H9 (cell line): ENCODE measurements around the gene CHD3. TPM values are rescaled to one million over a fixed set of nuclear protein-coding genes. Genes with fewer than 3 reads are reported as not detected.

ENCODE experiments used
- DNase-seq: peaks from one replicate; pipeline ENCODE4 v3.0.0-alpha.2; 2017
- H2AFZ ChIP-seq: one replicate; pipeline ENCODE4 v1.6.1; 2013; ENCODE audit warnings: mild to moderate bottlenecking, low read length, control low read depth, moderate library complexity
- H2AK5ac ChIP-seq: 2 replicates; pipeline ENCODE4 v1.6.1; 2013; ENCODE audit warnings: low read length, control low read depth, mixed read lengths; ENCODE audit not compliant: insufficient read length
- H2BK120ac ChIP-seq: one replicate; pipeline ENCODE4 v1.6.1; 2013; ENCODE audit warnings: low read depth, mild to moderate bottlenecking, low read length, control low read depth, inconsistent platforms; ENCODE audit not compliant: poor library complexity, severe bottlenecking
- H2BK12ac ChIP-seq: 2 replicates; pipeline ENCODE4 v1.6.1; 2013; ENCODE audit warnings: low read length, control low read depth, mixed read lengths, low read depth; ENCODE audit not compliant: insufficient read length
- H2BK15ac ChIP-seq: 2 replicates; pipeline ENCODE4 v1.6.1; 2013; ENCODE audit warnings: low read depth, low read length, control low read depth
- H2BK20ac ChIP-seq: one replicate; pipeline ENCODE4 v1.6.1; 2013; ENCODE audit warnings: low read depth, mild to moderate bottlenecking, low read length, control low read depth, inconsistent platforms; ENCODE audit not compliant: poor library complexity, severe bottlenecking
- H2BK5ac ChIP-seq: 2 replicates; pipeline ENCODE4 v1.6.1; 2013; ENCODE audit warnings: low read length, control low read depth, mixed read lengths; ENCODE audit not compliant: insufficient read length
- H3K14ac ChIP-seq: 2 replicates; pipeline ENCODE4 v1.6.1; 2013; ENCODE audit warnings: low read length, control low read depth; ENCODE audit not compliant: insufficient read depth
- H3K18ac ChIP-seq: 2 replicates; pipeline ENCODE4 v1.6.1; 2013; ENCODE audit warnings: low read depth, mild to moderate bottlenecking, mixed read lengths, low read length, control low read depth; ENCODE audit not compliant: insufficient read length
- H3K23ac ChIP-seq: 2 replicates; pipeline ENCODE4 v1.6.1; 2013; ENCODE audit warnings: low read length, control low read depth, mixed read lengths, low read depth; ENCODE audit not compliant: insufficient read length
- H3K23me2 ChIP-seq: 2 replicates; pipeline ENCODE4 v1.6.1; 2013; ENCODE audit warnings: low read depth, mild to moderate bottlenecking, mixed read lengths, low read length, control low read depth; ENCODE audit not compliant: insufficient read length, poor library complexity, severe bottlenecking
- H3K27ac ChIP-seq: 2 replicates; pipeline ENCODE4 v1.5.1; 2013; ENCODE audit warnings: low read length, control low read depth, mixed read lengths, low read depth; ENCODE audit not compliant: insufficient read length
- H3K27me3 ChIP-seq: 2 replicates; pipeline ENCODE4 v1.6.1; 2013; ENCODE audit warnings: low read length, control low read depth, inconsistent platforms; ENCODE audit not compliant: insufficient read depth
- H3K4ac ChIP-seq: 2 replicates; pipeline ENCODE4 v1.6.1; 2013; ENCODE audit warnings: low read depth, mild to moderate bottlenecking, control low read depth, inconsistent platforms, low read length, moderate library complexity
- H3K4me1 ChIP-seq: 2 replicates; pipeline ENCODE4 v1.6.1; 2013; ENCODE audit warnings: low read length, control low read depth, inconsistent platforms; ENCODE audit not compliant: insufficient read depth
- H3K4me2 ChIP-seq: 2 replicates; pipeline ENCODE4 v1.6.1; 2013; ENCODE audit warnings: low read length, control low read depth, mixed read lengths; ENCODE audit not compliant: insufficient read length, insufficient read depth
- H3K56ac ChIP-seq: 2 replicates; pipeline ENCODE4 v1.6.1; 2013; ENCODE audit warnings: low read depth, mild to moderate bottlenecking, mixed read lengths, low read length, control low read depth; ENCODE audit not compliant: insufficient read length
- H3K79me1 ChIP-seq: 2 replicates; pipeline ENCODE4 v1.6.1; 2013; ENCODE audit warnings: low read depth, mild to moderate bottlenecking, moderate library complexity, low read length, control low read depth, inconsistent platforms; ENCODE audit not compliant: insufficient read depth, poor library complexity, severe bottlenecking
- H3K79me2 ChIP-seq: 2 replicates; pipeline ENCODE4 v1.6.1; 2013; ENCODE audit warnings: low read length, control low read depth, inconsistent platforms; ENCODE audit not compliant: insufficient read depth
- H3K9ac ChIP-seq: 2 replicates; pipeline ENCODE4 v1.6.1; 2013; ENCODE audit warnings: low read length, control low read depth, mixed read lengths; ENCODE audit not compliant: insufficient read length; ENCODE audit errors: extremely low read depth
- H3K9me3 ChIP-seq: one replicate; pipeline ENCODE4 v1.6.1; 2013; ENCODE audit warnings: low read depth, low read length, inconsistent platforms; ENCODE audit not compliant: control insufficient read depth
- H3T11ph ChIP-seq: one replicate; pipeline ENCODE4 v1.6.1; 2013; ENCODE audit warnings: mild to moderate bottlenecking, low read length, control low read depth, inconsistent platforms
- H4K20me1 ChIP-seq: one replicate; pipeline ENCODE4 v1.6.1; 2013; ENCODE audit not compliant: control insufficient read depth, insufficient read length, insufficient read depth
- H4K5ac ChIP-seq: 2 replicates; pipeline ENCODE4 v1.6.1; 2013; ENCODE audit warnings: low read depth, mild to moderate bottlenecking, mixed read lengths, low read length, control low read depth; ENCODE audit not compliant: insufficient read length
- H4K8ac ChIP-seq: replicated peaks from 2 replicates; pipeline ENCODE4 v1.6.1; 2013; ENCODE audit warnings: low read length, control low read depth, mixed read lengths, low read depth; ENCODE audit not compliant: insufficient read length
- H4K91ac ChIP-seq: 2 replicates; pipeline ENCODE4 v1.6.1; 2013; ENCODE audit warnings: low read depth, mild to moderate bottlenecking, moderate library complexity, mixed read lengths, low read length, control low read depth; ENCODE audit not compliant: insufficient read length
- H3K27ac Mint-ChIP-seq, 3 experiments: 2 replicates in 2 of 3; 3 replicates in 1 of 3; pipeline ENCODE4 v1.8.0; 2020 to 2021; ENCODE audit warnings: mixed read lengths in 3 of 3, mild to moderate bottlenecking in 1 of 3, moderate library complexity in 1 of 3
- H3K27me3 Mint-ChIP-seq: 2 replicates; pipeline ENCODE4 v1.8.0; 2021; ENCODE audit warnings: low read depth, mild to moderate bottlenecking, moderate library complexity, mixed read lengths
- H3K36me3 Mint-ChIP-seq, 3 experiments: 2 replicates in 2 of 3; 3 replicates in 1 of 3; pipeline ENCODE4 v1.8.0; 2020 to 2021; ENCODE audit warnings: low read depth in 3 of 3, mixed read lengths in 3 of 3; ENCODE audit not compliant: insufficient read depth in 1 of 3
- H3K4me1 Mint-ChIP-seq, 2 experiments: 2 replicates each; pipeline ENCODE4 v1.8.0; 2020; ENCODE audit warnings: mixed read lengths in 2 of 2
- H3K4me3 Mint-ChIP-seq, 2 experiments: 2 replicates in 1 of 2; 3 replicates in 1 of 2; pipeline ENCODE4 v1.8.0; 2020 to 2021; ENCODE audit warnings: mild to moderate bottlenecking in 2 of 2, mixed read lengths in 2 of 2, moderate library complexity in 1 of 2
- H3K9me3 Mint-ChIP-seq, 2 experiments: 2 replicates in 1 of 2; 3 replicates in 1 of 2; pipeline ENCODE4 v1.8.0; 2020; ENCODE audit warnings: mild to moderate bottlenecking in 2 of 2, mixed read lengths in 2 of 2, moderate library complexity in 1 of 2
- WGBS: extraction: QIAGEN DNeasy Blood & Tissue Kit; methylation state at CpG from one replicate; pipeline ENCODE4 v1.1.7; 2013; ENCODE audit warnings: missing lambda C conversion rate, low lambda C conversion rate, mixed read lengths; ENCODE audit not compliant: insufficient read length; ENCODE audit errors: extremely low coverage; 5-methylcytosine and 5-hydroxymethylcytosine counted together
- total RNA-seq: library from RNA; stranded (reverse); gene quantifications from 2 replicates; pipeline ENCODE4 v1.2.1, GENCODE V29; 2021
- TF ChIP-seq, protein P1 (sequence below): fragments of 200-600 bp; sonication (generic); conservative IDR thresholded peaks from 3 replicates; pipeline ENCODE4 v1.8.0; 2021; ENCODE audit warnings: antibody characterized with exemption, mild to moderate bottlenecking

Gene CHD3
- total RNA-seq, 1 experiment from 2014 or later, result 33.2 TPM

GRCh38 chr17:7944326-7944725 lies 55.7 kb downstream of the CHD3 start:
- no peak overlapping the region for H3T11ph ChIP-seq
- no peaks in the 10 kb centered on the region for H3K4me1 ChIP-seq
- H4K91ac ChIP-seq, result no peak overlapping the region
- no peaks in the 10 kb centered on the region for H3K79me2 ChIP-seq
- H2BK5ac ChIP-seq, result no peak overlapping the region
- DNase-seq, result no peak
- WGBS, result no CpG with 5 or more reads among the region's 9 CpGs
- H3K56ac ChIP-seq, result no peak overlapping the region
- no peak overlapping the region for H2BK20ac ChIP-seq
- H2BK15ac ChIP-seq, result no peak overlapping the region
- Mint-ChIP-seq H3K4me3 (no peak overlapping the region), H3K27me3 (no peaks in the 10 kb centered on the region), H3K27ac (no peak overlapping the region), H3K9me3 (no peaks in the 10 kb centered on the region), H3K4me1 (no peaks in the 10 kb centered on the region), H3K36me3 (peaks cover 26 to 89% (median 86%) of the 10 kb centered on the region in 3 experiments; a peak in 6 of 7 replicates)
- H3K27me3 ChIP-seq, result no peaks in the 10 kb centered on the region
- H3K9me3 ChIP-seq, result no peaks in the 10 kb centered on the region
- no peak overlapping the region for H3K9ac ChIP-seq
- no peak overlapping the region for H2BK12ac ChIP-seq
- H2AK5ac ChIP-seq, result no peak overlapping the region
- TF ChIP-seq, protein P1, sequence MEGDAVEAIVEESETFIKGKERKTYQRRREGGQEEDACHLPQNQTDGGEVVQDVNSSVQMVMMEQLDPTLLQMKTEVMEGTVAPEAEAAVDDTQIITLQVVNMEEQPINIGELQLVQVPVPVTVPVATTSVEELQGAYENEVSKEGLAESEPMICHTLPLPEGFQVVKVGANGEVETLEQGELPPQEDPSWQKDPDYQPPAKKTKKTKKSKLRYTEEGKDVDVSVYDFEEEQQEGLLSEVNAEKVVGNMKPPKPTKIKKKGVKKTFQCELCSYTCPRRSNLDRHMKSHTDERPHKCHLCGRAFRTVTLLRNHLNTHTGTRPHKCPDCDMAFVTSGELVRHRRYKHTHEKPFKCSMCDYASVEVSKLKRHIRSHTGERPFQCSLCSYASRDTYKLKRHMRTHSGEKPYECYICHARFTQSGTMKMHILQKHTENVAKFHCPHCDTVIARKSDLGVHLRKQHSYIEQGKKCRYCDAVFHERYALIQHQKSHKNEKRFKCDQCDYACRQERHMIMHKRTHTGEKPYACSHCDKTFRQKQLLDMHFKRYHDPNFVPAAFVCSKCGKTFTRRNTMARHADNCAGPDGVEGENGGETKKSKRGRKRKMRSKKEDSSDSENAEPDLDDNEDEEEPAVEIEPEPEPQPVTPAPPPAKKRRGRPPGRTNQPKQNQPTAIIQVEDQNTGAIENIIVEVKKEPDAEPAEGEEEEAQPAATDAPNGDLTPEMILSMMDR, result no peak
- H3K27ac ChIP-seq, result no peak overlapping the region
- no peak overlapping the region for H4K5ac ChIP-seq
- H3K4ac ChIP-seq, result no peak overlapping the region
- no peaks in the 10 kb centered on the region for H3K23me2 ChIP-seq
- H4K8ac ChIP-seq, result no peak overlapping the region
- no peak overlapping the region for H3K14ac ChIP-seq
- no peaks in the 10 kb centered on the region for H4K20me1 ChIP-seq
- no peak overlapping the region for H3K23ac ChIP-seq
- H3K79me1 ChIP-seq, result no peaks in the 10 kb centered on the region
- H2BK120ac ChIP-seq, result no peak overlapping the region
- no peak overlapping the region for H3K18ac ChIP-seq
- no peak overlapping the region for H3K4me2 ChIP-seq
- no peak overlapping the region for H2AFZ ChIP-seq
